NCI-H2171 (cell line): Measurements from ENCODE around the gene IFNA8.
"Not testable (repeated sequence)": the region's sequence is repeated elsewhere in the genome, so short reads cannot be mapped to it uniquely, and the experiment has no call there.

Source experiments
- DNase-seq: peaks from one replicate; lab custom pipeline; 2025; lab: John Stamatoyannopoulos, UW

The IFNA8 gene

GRCh38 chr9:21429191-21429590 lies 20.3 kb downstream of the IFNA8 start:
- DNase-seq = no peak

GRCh38 chr9:21432672-21433425 lies 23.9 kb downstream of the IFNA8 start:
- no peak for DNase-seq

- DNase-seq = peak; percentile 27
These were observed 25.5 kb downstream of the IFNA8 start for GRCh38 chr9:21434202-21435014.

GRCh38 chr9:21435015-21435383 lies 26.1 kb downstream of the IFNA8 start:
- not testable (repeated sequence) for DNase-seq

- no peak for DNase-seq
These were observed 31.2 kb downstream of the IFNA8 start, which contains the start of gene IFNA1 for GRCh38 chr9:21440139-21440538. TSS of gene IFNA1 (plus strand) at chr9:21440439. CDS start at chr9:21440508, 69 bp downstream.

GRCh38 chr9:21443849-21444625 lies 35.1 kb downstream of the IFNA8 start:
- no peak for DNase-seq

GRCh38 chr9:21449312-21449711 lies 40.4 kb downstream of the IFNA8 start:
- DNase-seq = not testable (repeated sequence)

- DNase-seq = no peak
These were observed 41.9 kb downstream of the IFNA8 start for GRCh38 chr9:21450733-21451394.

GRCh38 chr9:21452681-21453080 lies 43.8 kb downstream of the IFNA8 start:
- DNase-seq = no peak

- no peak for DNase-seq
These were observed 45.2 kb downstream of the IFNA8 start for GRCh38 chr9:21454149-21454548.

GRCh38 chr9:21455320-21455719 lies 46.4 kb downstream of the IFNA8 start:
- no peak for DNase-seq
